ENCODE data around the gene GALNT17. TPM values are rescaled to one million over a fixed set of nuclear protein-coding genes. Genes with fewer than 3 reads are reported as not detected.

Gene GALNT17
- total RNA-seq, 1 donor = 0.18 TPM

DNA sequence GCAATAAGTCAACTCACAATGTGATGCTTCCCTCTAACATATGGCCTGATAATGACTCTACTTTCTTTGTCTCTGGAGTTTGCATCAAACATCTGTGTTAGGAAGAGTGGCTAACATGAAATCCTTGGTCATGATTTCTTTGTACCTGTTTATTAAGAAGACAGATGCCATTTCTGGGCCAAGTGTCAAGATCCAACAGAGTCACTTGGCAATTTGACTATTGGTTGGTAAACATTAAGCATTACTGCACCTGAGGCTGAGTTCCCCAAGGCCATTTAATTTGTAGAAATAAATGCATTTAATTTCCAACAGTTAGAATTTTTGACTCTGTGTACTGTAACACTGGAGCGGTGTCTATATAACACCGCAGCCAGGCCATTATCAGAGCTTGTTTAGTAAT lies 403.7 kb downstream of the GALNT17 start:
- H3K4me3 ChIP-seq (ENCODE audit: low read depth, low read length) = no peak overlapping the region
- TF ChIP-seq, protein P1, sequence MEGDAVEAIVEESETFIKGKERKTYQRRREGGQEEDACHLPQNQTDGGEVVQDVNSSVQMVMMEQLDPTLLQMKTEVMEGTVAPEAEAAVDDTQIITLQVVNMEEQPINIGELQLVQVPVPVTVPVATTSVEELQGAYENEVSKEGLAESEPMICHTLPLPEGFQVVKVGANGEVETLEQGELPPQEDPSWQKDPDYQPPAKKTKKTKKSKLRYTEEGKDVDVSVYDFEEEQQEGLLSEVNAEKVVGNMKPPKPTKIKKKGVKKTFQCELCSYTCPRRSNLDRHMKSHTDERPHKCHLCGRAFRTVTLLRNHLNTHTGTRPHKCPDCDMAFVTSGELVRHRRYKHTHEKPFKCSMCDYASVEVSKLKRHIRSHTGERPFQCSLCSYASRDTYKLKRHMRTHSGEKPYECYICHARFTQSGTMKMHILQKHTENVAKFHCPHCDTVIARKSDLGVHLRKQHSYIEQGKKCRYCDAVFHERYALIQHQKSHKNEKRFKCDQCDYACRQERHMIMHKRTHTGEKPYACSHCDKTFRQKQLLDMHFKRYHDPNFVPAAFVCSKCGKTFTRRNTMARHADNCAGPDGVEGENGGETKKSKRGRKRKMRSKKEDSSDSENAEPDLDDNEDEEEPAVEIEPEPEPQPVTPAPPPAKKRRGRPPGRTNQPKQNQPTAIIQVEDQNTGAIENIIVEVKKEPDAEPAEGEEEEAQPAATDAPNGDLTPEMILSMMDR (IDR thresholded peaks at IDR 0.05; ENCODE audit: insufficient read depth, low read length) = no peak
- no peak for DNase-seq (ENCODE audit: low read depth)

DNA sequence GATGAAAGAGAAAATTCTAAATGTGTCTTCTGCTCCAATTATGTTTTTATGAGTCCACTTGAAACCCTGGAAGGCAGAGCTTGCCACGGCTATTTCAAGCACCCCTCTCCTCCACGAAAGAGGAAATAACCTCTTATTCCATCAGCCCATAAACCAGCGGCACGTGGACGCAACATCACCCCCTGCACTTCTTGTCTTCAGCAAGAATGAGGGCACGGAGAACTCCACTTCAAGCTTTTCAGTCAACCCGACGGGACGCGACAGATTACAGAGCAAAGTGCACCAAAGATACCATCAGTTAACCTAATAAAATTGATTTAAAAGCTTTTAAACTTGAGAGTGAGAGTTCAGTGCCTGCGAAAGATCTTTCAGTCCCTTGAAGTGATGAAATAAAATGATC lies 406.3 kb downstream of the GALNT17 start:
- TF ChIP-seq, protein P1 (IDR thresholded peaks at IDR 0.05; ENCODE audit: insufficient read depth, low read length) = no peak
- no peak overlapping the region for H3K4me3 ChIP-seq (ENCODE audit: low read depth, low read length)
- no peak for DNase-seq (ENCODE audit: low read depth)

DNA sequence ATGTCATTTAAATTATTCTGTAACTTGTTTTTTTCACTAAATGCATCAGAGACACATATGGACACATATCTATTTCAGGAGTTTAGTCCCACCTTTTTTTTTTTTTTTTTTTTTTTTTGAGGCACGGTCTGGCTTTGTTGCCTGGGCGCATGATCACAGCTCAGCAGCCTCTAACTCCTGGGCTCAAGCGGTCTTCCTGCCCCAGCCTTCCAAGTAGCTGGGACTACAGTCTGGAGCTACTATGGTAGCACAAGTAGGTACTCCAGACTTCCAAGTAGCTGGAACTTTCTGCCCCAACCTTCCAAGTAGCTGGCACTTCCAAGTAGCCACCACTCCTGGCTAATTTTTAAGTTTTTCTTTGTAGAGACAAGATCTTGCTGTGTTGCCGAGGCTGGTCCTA lies 407.7 kb downstream of the GALNT17 start:
- TF ChIP-seq, protein P1 (IDR thresholded peaks at IDR 0.05; ENCODE audit: insufficient read depth, low read length) = no peak

DNA sequence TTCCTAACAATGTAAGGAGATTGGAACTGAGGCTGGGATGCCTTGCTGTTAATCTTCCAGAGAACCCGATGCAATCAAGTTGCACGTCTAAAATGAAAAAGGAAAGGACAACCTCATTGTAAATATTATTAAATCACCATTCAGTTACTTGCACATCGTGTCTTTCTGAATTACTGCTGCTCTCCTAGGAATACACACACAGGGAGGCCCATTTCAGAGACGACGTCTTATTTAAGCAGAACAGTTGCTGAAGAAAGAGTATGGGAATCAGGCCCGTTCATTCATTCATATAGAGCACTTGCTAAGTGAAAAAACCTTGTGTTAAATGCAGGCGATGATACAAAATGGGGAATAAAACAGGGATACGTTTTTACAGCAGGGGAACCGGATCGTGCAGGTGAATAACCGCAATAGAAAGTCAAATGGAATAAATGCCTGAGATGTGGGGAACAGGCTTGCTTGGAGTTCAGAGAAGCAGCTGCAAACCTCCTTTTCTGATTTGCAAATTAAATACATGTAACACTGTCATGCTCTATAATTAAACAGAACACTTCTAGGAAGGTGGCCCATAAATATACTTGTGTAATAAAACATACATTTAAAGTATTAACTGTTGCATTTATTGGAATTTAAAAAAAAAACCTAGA lies 409.9 kb downstream of the GALNT17 start:
- TF ChIP-seq, protein P1 (IDR thresholded peaks at IDR 0.05; ENCODE audit: insufficient read depth, low read length) = no peak
- H3K4me3 ChIP-seq (ENCODE audit: low read depth, low read length) = no peak overlapping the region
- no peak for DNase-seq (ENCODE audit: low read depth)

More for the DNA sequence above, 407.7 kb downstream of the GALNT17 start:
- H3K4me3 ChIP-seq (ENCODE audit: low read depth, low read length) = no peak overlapping the region
- no peak for DNase-seq (ENCODE audit: low read depth)

DNA sequence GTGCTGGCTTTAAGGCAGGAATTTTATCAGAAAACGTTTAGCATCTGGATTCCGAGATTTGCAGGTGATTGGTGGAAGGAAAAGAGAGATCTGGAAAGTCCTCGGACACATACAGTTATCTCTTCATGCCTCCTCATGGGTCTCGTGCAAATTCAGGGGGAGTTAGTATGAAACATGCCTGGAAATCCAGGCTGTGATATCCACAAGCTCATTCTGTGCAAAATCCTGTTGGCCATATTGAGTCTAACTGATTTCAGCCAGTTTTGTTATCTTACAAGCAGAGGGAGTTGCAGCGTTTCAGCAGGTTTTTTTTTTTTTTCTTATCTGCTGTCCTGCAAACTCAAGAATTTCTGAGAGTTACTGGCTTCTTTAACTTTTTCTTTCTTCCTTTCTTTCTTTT lies 411.5 kb downstream of the GALNT17 start:
- no peak overlapping the region for H3K4me3 ChIP-seq (ENCODE audit: low read depth, low read length)
- TF ChIP-seq, protein P1 (IDR thresholded peaks at IDR 0.05; ENCODE audit: insufficient read depth, low read length) = no peak
- no peak for DNase-seq (ENCODE audit: low read depth)

DNA sequence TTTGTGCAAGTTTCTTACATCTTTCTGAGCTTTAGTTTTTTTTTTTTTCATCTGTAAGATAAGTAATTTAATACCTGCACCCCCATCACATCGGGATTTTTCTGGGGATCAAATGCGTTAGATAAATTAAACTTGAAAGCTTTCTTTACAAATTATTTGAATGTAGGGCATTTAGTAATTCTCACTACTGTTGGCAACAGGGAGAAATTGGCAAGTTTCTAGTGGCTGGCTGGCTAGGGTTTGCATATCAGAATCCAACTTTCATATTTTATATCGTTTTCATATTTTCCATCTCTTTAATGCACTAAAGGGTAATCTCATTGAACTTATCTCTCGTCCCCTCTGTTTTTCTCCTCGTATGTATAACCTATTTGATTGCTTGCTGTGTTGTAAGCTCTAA lies 412.9 kb downstream of the GALNT17 start:
- TF ChIP-seq, protein P1 (IDR thresholded peaks at IDR 0.05; ENCODE audit: insufficient read depth, low read length) = no peak
- H3K4me3 ChIP-seq (ENCODE audit: low read depth, low read length) = no peak overlapping the region
- no peak for DNase-seq (ENCODE audit: low read depth)

DNA sequence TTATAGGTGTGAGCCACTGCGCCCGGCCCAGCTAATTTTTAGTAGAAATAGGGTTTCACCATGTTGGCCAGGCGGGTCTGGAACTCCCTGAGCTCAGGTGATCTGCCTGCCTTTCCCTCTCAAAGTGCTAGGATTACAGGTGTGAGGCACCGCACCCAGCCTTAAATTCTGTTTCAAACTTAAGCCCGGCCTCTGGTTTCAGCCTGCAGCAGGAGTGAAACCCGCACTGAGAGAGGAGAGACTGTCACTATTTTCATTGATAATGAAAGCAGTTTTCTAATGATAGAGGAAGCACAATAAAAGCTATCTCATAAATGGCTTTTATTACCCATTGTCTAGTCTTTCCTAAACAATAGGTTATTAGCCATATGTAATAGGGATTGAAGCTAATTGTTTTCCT lies 415.5 kb downstream of the GALNT17 start:
- H3K4me3 ChIP-seq (ENCODE audit: low read depth, low read length) = no peak overlapping the region
- no peak for DNase-seq (ENCODE audit: low read depth)
- TF ChIP-seq, protein P1 (IDR thresholded peaks at IDR 0.05; ENCODE audit: insufficient read depth, low read length) = no peak

Data from fibroblast of the aortic adventitia (primary cell).